ENCODE results near the gene EIF2S3.
"Not testable (repeated sequence)": the region's sequence is repeated elsewhere in the genome, so short reads cannot be mapped to it uniquely, and the experiment has no call there.

The EIF2S3 gene

DNA sequence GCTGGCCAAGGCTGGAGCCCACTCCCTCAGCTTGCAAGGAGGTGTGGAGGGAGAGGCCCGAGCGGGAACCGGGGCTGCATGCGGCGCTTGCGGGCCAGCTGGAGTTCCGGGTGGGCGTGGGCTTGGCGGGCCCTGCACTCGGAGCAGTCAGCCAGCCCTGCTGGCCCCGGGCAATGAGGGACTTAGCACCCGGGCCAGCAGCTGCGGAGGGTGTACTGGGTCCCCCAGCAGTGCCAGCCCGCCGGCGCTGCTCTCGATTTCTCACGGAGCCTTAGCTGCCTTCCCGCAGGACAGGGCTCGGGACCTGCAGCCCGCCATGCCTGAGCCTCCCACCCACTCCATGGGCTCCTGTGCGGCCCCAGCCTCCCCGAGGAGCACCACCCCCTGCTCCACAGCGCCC lies 5.1 kb upstream of the EIF2S3 start:
- DNase-seq (ENCODE audit: low read depth in 2 of 2, low spot score in 1 of 2) = not testable (repeated sequence)

- not testable (repeated sequence) for DNase-seq (ENCODE audit: low read depth in 2 of 2, low spot score in 1 of 2)
These were observed 4.0 kb upstream of the EIF2S3 start for GRCh38 chrX:24050522-24051318.

GRCh38 chrX:24055043-24055356 lies 244 bp downstream of the EIF2S3 start:
- no peak for DNase-seq (ENCODE audit: low read depth in 2 of 2, low spot score in 1 of 2)

- DNase-seq (ENCODE audit: low read depth in 2 of 2, low spot score in 1 of 2) = no peak
These were observed 8.7 kb downstream of the EIF2S3 start for GRCh38 chrX:24063488-24063887.

- DNase-seq (ENCODE audit: low read depth in 2 of 2, low spot score in 1 of 2) = no peak
These were observed 15.1 kb downstream of the EIF2S3 start for GRCh38 chrX:24069877-24070276.

DNA sequence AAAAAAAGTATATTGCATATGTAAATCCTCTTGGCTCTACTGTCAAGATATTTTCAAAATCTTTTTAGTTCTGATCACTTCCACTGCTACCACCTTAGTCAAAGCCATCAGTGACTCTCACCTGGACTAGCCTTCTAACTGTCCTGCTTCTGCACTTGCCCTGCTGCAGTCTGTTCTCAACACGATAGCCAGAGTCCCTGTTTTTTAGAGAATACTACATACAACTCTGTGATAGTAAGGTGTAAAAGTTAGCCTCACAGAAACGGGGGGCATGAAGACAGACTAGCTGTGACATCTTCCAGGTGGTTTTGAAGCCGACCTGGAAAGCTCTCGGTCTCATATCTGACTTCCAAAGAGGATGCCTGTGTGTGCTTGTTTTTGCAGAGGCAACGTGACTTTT lies 24.7 kb downstream of the EIF2S3 start:
- no peak for DNase-seq (ENCODE audit: low read depth in 2 of 2, low spot score in 1 of 2)

GRCh38 chrX:24080245-24080644 lies 25.5 kb downstream of the EIF2S3 start:
- not testable (repeated sequence) for DNase-seq (ENCODE audit: low read depth in 2 of 2, low spot score in 1 of 2)

DNA sequence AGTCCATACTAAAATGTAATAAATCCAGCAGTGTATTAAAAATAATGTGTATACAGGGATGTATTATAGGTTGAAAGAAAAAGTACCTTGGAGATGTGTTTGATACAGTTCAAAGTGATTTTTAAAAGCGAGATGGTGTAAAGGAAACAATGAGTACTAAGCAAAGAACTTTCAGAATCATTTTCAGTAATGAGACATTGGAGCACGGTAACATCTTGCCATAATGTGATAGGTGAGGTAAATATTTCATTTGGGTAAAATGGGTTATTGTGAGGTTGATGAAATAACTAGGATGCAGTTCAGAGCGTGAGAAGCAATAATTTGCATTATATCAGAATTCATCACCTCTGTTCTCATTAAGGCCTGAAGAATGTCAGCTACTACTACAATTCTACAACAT lies 25.9 kb downstream of the EIF2S3 start:
- DNase-seq (ENCODE audit: low read depth in 2 of 2, low spot score in 1 of 2) = no peak

DNA sequence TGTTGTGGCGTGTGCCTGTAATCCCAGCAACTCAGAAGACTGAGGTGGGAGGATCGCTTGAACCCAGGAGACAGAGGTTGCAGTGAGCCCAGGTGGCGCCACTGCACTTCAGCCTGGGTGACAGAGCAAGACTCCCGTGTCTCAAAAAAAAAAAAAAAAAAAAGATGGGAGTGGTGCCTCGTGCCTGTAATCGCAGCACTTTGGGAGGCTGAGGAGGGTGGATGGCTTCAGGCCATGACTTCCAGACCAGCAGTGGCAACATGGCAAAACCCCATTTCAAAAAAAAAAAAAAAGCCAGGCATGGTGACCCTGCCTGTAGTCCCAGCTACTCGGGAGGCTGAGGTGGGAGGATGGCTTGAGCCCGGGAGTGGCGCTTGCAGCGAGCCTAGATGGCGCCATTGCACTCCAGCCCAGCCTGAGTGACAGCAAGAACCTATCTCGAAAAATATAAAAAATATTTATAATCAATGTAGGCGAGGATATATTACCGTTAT lies 27.0 kb downstream of the EIF2S3 start:
- peak; percentile 1 to 23 for DNase-seq (ENCODE audit: low read depth in 2 of 2, low spot score in 1 of 2)

GRCh38 chrX:24082447-24082846 lies 27.7 kb downstream of the EIF2S3 start:
- no peak for DNase-seq (ENCODE audit: low read depth in 2 of 2, low spot score in 1 of 2)

- DNase-seq (ENCODE audit: low read depth in 2 of 2, low spot score in 1 of 2) = no peak
These were observed 30.3 kb downstream of the EIF2S3 start for GRCh38 chrX:24085101-24085500.

DNA sequence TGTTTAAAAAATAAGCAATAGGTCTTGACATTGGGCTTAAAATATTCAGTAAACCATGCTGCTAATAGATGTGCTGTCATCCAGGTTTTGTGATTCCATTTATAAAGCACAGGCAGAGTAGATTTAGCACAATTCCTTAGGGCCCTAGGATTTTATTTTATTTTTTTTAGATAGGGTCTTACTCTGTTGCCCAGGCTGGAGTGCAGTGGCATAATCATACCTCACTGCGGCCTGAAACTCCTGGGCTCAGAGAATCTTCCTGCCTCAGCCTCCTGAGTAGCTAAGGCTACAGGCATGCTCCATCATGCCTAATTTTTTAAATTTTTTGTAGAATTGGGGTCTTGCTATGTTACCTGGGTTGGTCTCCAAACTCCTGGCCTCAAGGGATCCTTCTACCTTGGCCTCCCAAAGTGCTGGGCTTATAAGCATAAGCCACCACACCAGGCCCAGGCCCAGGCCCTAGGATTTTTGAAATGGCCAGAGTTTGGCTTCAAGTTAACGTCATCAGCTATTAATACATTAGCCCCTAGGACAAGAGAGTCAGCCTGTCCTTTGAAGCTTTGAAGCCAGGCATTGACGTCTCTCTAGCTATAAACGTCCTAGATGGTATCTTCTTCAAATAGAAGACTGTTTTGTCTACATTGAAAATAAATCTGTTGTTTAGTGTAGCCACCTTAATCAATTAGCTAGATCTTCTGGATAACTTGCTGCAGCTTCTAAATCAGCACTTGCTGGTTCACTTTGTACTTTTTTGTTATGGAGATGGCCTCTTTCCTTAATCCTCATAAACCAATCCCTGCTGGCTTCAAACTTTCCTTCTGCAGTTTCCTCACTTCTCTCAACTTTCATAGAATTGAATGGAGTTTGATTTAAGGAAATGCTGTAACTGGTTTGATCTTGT lies 35.8 kb downstream of the EIF2S3 start:
- DNase-seq (ENCODE audit: low read depth in 2 of 2, low spot score in 1 of 2) = no peak

DNA sequence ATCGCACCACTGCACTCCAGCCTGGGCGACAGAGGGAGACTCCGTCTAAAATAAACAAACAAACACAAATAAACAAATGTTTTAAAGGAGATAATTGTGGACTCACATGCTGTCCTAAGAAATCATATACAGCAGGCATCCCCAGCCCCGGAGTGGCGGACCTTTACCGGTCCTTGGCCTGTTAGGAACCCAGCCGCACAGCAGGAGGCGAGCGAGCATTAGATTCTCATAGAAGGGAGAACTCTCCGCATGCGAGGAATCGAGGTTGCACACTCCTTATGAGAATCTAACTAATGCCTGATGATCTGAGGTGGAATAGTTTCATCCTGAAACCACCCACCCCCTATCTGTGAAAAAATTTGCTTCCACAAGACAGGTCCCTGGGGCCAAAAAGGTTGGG lies 39.0 kb downstream of the EIF2S3 start:
- no peak for DNase-seq (ENCODE audit: low read depth in 2 of 2, low spot score in 1 of 2)

DNA sequence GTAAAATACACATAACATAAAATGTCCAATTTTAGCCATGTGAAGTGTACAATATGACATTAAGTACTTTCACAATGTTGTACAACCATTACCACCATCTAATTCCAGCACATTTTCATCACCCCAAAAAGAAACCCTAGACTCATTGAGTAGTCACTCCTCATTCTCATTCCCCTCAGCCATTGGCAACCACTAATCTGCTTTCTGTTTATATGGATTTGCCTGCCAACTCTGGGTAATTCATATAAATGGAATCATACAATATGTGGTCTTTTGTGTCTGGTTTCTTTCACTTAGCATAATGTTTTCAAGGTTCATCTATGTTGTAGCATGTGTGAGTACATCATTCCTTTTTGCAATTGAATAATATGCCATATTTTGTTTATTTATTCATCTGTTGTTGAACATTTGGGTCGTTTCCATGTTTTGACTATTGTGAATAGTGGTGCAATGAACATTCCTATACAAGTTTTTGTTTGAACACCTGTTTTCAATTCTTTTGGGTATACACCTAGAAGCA lies 43.0 kb downstream of the EIF2S3 start:
- DNase-seq (ENCODE audit: low read depth in 2 of 2, low spot score in 1 of 2) = no peak

DNA sequence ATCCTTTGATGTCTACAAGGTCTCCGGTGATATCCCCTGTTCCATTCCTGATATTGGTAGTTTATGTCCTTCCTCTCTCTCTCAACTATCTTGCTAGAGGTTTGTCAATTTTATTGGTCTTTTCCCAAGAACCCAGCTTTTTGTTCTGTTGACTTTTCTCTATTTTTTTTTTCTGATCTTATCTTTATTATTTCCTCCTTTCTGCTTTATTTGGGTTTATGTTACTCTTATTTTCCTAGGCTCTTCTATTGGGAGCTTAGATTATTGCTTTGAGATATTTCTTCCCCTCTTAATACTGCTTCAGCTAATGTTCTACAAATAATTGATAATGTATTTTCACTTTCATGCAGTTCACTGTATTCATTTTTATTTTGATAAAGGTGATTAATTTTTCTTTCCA lies 44.2 kb downstream of the EIF2S3 start:
- DNase-seq (ENCODE audit: low read depth in 2 of 2, low spot score in 1 of 2) = no peak

- no peak for DNase-seq (ENCODE audit: low read depth in 2 of 2, low spot score in 1 of 2)
These were observed 44.6 kb downstream of the EIF2S3 start for GRCh38 chrX:24099394-24099793.

GRCh38 chrX:24100713-24101112 lies 46.0 kb downstream of the EIF2S3 start:
- no peak for DNase-seq (ENCODE audit: low read depth in 2 of 2, low spot score in 1 of 2)

DNA sequence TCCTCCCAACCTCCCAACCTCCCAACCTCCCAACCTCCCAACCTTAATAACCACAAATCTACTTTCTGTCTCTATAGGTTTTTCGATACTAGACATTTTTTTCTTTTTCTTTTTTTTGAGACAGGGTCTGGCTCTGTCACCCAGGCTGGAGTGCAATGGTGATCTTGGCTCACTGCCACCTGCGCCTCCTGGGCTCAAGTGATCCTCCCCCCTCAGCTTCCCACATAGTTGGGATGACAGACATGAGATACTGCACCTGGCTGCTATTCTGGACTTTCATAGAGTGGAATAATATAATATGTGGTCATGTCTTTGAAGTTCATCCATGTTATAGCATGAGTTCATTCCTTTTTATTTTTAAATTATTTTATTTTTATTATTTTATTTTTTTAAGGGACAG lies 55.3 kb downstream of the EIF2S3 start:
- DNase-seq (ENCODE audit: low read depth in 2 of 2, low spot score in 1 of 2) = no peak

GRCh38 chrX:24113181-24113580 lies 58.4 kb downstream of the EIF2S3 start:
- DNase-seq (ENCODE audit: low read depth in 2 of 2, low spot score in 1 of 2) = no peak

DNA sequence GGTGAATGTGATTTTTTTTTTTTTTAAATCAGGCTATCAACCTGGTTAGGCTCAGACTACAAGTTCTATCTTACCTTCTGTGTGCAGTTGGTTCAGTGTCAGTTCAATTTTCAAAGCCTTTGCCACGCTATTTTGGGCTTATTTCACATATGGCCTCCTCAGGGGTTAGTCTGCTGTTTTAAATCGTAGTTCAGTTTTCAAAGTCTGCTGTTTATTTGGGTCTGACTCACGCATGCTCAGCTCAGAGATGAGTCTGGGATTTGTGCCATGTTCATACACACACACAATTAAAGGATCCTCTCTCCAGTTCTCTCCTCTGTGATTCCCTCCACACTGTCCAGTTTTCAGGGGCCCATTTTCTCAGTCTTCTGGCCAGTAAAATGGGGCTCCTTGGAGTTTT lies 62.5 kb downstream of the EIF2S3 start:
- DNase-seq (ENCODE audit: low read depth in 2 of 2, low spot score in 1 of 2) = no peak

- no peak for DNase-seq (ENCODE audit: low read depth in 2 of 2, low spot score in 1 of 2)
These were observed 69.6 kb downstream of the EIF2S3 start for GRCh38 chrX:24124244-24124799.

Data from stimulated activated CD8-positive, alpha-beta memory T cell treated with anti-CD3 and anti-CD28 coated beads, Interleukin-4, amount 100 ng/mL, for 4 hours (primary cell).